ENCODE measurements around the gene SLC1A7.

The SLC1A7 gene

GRCh38 chr1:53060579-53060978, 81.9 kb downstream of the SLC1A7 start:
- DNase-seq = no peak

- no peak for DNase-seq
Observed at GRCh38 chr1:53057127-53057526, 85.3 kb downstream of the SLC1A7 start.

- no peak for DNase-seq
Observed at GRCh38 chr1:53051676-53052075, 90.8 kb downstream of the SLC1A7 start.

GRCh38 chr1:53050310-53050709, 92.1 kb downstream of the SLC1A7 start:
- DNase-seq = no peak

- DNase-seq = no peak
Observed at GRCh38 chr1:53049574-53049967, 92.9 kb downstream of the SLC1A7 start.

GRCh38 chr1:53048960-53049573, 93.4 kb downstream of the SLC1A7 start:
- no peak for DNase-seq

- DNase-seq = no peak
Observed at GRCh38 chr1:53047737-53048736, 94.4 kb downstream of the SLC1A7 start.

GRCh38 chr1:53046930-53047329, 95.5 kb downstream of the SLC1A7 start:
- no peak for DNase-seq

- no peak for DNase-seq
Observed at GRCh38 chr1:53044926-53045325, 97.5 kb downstream of the SLC1A7 start.

- DNase-seq = no peak
Observed at GRCh38 chr1:53043271-53043670, 99.2 kb downstream of the SLC1A7 start.

- DNase-seq = no peak
Observed at GRCh38 chr1:53038566-53038965, 103.9 kb downstream of the SLC1A7 start.
